Stomach smooth muscle (tissue), 2 donors: Measurements from ENCODE around the gene MRPL36.

Experiments
- H3K27ac ChIP-seq: one replicate; pipeline ENCODE4 v1.7.0; 2013; ENCODE audit warnings: mild to moderate bottlenecking, low read length, inconsistent platforms
- H3K27me3 ChIP-seq, 2 donors: one replicate each; pipeline ENCODE4 v1.7.0; 2013; ENCODE audit warnings: low read length in 2 of 2; ENCODE audit not compliant: insufficient read depth in 2 of 2, control insufficient read depth in 1 of 2
- H3K36me3 ChIP-seq, 2 donors: one replicate each; pipeline ENCODE4 v1.7.0; 2013; ENCODE audit warnings: low read length in 2 of 2; ENCODE audit not compliant: control insufficient read depth in 2 of 2, insufficient read depth in 2 of 2
- H3K4me1 ChIP-seq: one replicate; pipeline ENCODE4 v1.7.0; 2013; ENCODE audit warnings: low read length; ENCODE audit not compliant: control insufficient read depth, insufficient read depth
- H3K4me3 ChIP-seq, 2 donors: one replicate each; pipeline ENCODE4 v1.7.0; 2013; ENCODE audit warnings: low read length in 2 of 2
- H3K9ac ChIP-seq, 2 donors: one replicate each; pipeline ENCODE4 v1.7.0; 2013; ENCODE audit warnings: low read length in 2 of 2, mild to moderate bottlenecking in 1 of 2
- H3K9me3 ChIP-seq, 2 donors: one replicate each; pipeline ENCODE4 v1.7.0; 2013; ENCODE audit warnings: low read length in 2 of 2; ENCODE audit not compliant: control insufficient read depth in 2 of 2
- donor health status: healthy.
- donor health status: Pancreatic carcinoma.

The MRPL36 gene

DNA sequence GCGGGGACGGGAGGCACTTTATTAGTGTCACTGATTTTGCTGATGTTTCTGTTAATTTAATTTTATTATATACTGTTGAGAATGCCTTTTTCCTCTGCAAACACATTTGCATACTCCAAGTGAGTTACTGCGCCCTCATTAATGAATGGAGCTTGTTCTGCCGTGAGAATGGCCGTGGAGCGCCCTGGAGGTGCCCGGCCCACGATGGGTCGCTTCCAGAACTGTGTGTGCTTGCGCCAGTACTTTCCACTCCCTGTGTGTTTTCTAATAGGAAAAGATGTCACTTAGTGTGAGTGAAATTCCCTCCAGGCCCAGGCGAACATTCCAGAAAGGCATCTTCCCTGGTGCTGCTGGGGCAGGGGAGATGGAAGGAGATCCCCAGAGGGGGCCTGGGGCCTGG is 31.6 kb upstream of the MRPL36 start:
- peaks cover 0 to 8% of the 10 kb centered on the region in 2 donors for H3K27me3 ChIP-seq
- no peak overlapping the region for H3K27ac ChIP-seq
- H3K4me3 ChIP-seq = no peak overlapping the region
- no peak overlapping the region for H3K9ac ChIP-seq
- H3K36me3 ChIP-seq = peaks cover 0 to 1% of the 10 kb centered on the region in 2 donors
- no peaks in the 10 kb centered on the region for H3K4me1 ChIP-seq
- H3K9me3 ChIP-seq = no peaks in the 10 kb centered on the region

DNA sequence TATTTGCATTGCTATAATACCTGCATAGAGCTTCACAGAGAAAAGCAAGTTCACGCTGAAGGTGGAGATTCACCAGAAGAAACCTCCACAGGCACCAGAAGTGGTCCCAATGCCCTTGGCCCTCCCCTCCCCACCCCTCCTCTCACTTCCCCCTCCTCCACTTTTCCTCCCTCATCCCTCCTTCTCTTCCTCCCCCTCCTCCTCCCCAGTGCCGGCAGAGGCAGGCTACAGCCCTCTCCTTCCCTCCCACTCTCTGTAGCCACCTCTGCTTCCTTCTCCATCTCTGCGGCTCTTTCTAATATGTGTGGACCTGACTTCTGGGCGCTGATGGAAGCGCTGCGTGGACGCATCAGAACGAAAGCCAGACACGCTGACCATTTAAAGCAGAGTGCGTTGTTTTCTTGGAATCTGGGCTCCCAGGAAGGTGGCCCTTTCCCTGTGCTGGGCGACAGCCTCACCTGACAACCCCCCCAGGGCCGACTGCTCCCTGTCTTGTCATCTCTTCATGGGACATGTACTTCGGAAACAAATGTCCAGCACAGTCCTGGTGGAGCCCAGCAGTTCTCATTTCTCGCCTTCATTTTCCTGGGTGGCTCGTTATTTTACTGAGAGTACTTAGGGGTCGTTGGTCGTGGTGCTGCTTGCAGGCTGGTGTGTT is 31.1 kb upstream of the MRPL36 start:
- Histone ChIP-seq H3K4me3 (no peak overlapping the region), H3K9me3 (no peaks in the 10 kb centered on the region), H3K27me3 (peaks cover 0 to 8% of the 10 kb centered on the region in 2 donors), H3K36me3 (peaks cover 0 to 2% of the 10 kb centered on the region in 2 donors), H3K9ac (no peak overlapping the region), H3K27ac (no peak overlapping the region), H3K4me1 (no peaks in the 10 kb centered on the region)

DNA sequence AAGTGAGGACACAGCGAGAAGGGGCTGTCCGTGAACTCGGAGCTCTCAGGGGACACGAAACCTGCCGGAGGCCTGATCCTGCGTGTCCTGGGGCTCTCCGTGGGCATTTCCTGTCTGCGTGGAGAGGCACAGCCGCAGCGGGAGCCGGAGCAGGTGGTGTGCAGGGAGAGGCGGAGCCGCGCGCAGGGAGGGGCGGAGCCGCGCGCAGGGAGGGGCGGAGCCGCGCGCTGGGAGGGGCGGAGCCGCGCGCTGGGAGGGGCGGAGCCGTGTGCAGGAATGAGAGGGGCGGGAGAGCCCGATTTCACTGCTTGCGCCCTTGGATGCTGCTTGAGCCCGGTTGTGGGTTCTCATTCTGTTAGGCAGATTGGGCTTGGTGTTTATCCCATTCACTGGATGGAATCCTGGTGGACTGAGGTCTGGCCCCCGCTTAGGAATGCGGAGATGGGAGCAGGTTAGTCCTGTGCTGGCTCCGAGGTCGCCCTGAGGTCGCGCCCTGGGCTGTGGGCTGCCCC is 28.3 kb upstream of the MRPL36 start:
- no peak overlapping the region for H3K27ac ChIP-seq
- no peak overlapping the region for H3K9ac ChIP-seq
- H3K4me1 ChIP-seq = no peaks in the 10 kb centered on the region
- peaks cover 0 to 10% of the 10 kb centered on the region in 2 donors for H3K36me3 ChIP-seq
- H3K4me3 ChIP-seq = no peak overlapping the region
- H3K27me3 ChIP-seq = no peaks in the 10 kb centered on the region
- H3K9me3 ChIP-seq = no peaks in the 10 kb centered on the region

DNA sequence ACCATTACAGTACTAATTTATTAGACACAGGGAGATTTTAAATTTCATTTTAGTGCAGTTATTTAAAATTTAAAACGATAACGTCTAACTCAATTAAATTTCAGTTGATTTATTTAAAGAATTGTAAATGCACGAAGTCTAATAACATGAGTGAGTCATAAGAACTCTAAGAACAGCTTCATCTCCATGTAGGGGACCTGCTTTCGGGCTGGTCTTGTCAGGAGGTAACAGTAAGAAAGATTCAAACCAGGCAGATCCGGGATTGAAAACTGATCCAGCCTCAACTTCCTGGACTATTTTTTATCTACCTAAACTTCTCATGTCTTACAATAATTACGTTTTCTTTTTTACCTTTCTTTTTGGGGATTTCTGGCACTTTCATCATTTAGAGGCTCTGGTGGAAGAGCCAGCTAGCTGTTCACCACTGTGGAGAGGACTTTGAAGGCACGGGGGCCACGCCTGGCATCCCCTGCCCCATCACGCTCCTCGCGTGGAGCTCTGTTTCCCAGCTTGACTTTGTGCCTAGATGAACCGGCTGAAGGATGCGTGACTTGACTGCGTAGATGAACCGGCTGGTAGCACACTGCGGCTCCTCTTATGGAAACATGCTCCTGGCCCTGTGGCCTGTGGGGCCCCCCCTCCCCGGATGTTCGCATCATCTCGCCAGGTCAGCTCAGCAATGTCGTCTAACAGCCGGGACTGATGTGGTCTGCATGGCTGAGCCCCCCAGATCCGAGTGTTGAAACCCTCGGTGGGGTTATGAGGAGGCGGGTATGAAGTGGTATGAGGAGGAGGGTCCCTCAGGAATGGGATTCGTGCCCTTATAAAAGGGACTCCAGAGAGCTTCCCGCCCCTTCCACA is 27.6 kb upstream of the MRPL36 start:
- Histone ChIP-seq H3K9me3 (no peaks in the 10 kb centered on the region), H3K27ac (no peak overlapping the region), H3K27me3 (no peaks in the 10 kb centered on the region), H3K4me1 (no peaks in the 10 kb centered on the region), H3K9ac (no peak overlapping the region), H3K4me3 (no peak overlapping the region), H3K36me3 (peaks cover 0 to 10% of the 10 kb centered on the region in 2 donors)

DNA sequence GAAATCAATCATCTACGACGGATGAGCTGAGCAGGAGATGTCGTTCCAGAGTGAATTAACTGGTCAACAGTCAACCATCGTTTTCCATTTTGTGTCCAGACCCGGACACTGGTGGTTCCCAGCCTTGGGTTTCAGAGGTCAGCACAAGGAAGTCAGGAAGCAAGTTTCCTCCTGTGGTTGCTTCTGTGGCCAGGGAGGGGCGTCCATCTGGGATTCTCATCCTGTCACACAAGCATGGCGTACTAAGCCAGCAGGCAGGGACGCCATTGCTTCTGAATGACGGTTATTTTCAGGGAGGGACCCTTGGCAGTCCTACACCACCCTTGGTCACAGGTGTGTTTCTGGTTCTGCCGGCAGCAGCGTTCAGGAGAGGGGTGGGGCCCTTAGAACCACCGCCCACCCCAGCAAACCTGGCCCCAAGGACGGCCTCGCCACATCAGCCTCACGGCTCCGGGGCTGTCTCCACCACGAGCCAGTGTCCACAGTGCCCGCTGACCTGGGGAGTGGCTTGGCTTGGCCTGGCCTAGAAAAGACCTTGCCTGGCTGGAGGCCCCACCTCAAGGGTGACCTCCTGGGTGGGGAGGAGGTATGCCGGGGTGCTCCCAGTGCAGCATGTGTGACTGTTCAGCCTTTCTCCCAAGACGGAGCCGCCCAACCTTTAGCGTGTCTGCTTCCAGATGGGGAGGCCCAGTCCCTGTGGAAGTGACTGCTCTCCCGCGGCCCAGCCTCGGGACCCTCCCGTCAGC is 26.8 kb upstream of the MRPL36 start:
- H3K4me1 ChIP-seq = no peaks in the 10 kb centered on the region
- H3K4me3 ChIP-seq = no peak overlapping the region
- peaks cover 2 to 18% of the 10 kb centered on the region in 2 donors for H3K36me3 ChIP-seq
- H3K27me3 ChIP-seq = no peaks in the 10 kb centered on the region
- no peaks in the 10 kb centered on the region for H3K9me3 ChIP-seq
- H3K9ac ChIP-seq = no peak overlapping the region
- no peak overlapping the region for H3K27ac ChIP-seq

DNA sequence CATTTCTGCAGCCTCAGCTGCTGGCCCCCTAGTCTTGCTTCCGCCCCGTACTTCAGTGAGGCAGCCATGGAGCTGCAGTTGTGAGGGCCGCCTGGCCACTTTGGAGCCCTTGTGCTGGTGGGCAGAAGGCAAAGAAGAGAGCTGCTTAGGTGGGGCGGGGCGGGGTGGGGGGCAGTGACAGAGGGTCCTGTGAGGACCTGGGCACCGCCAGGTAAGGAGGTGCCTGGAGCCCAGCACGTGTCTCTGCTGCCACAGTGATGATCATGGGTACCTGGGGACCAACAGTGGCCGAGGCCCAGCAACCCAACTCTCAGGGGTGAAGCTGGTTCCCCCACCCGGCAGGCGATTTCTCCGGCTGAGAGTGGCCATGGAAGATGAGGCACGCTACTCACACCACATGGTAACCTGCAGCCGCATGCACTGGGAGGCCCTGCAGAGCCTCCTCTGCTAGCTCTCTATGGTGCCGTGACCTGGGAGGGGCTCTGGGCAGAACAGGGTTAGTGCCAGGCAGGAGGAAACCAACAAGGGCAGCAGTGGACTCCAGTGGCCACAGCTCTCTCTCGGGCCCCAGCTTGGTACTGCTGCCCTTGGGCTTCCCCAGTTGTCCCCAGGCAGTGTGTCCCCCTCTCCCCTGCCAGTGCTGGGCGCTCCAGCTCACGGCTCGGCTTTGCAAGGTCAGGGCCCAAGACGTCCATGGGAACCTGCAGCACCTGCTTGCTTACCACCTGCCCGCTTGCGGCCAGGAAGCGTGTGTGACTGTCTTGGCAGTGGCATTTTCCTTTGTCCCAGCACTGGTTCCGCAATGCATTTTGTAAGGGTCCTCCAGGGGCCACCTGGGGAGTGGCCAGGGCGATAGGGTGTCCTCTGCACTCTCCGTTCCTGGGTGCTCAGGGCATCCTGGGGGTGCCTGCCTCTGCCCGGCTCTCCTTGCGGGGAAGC is 25.5 kb upstream of the MRPL36 start:
- Histone ChIP-seq H3K4me3 (no peak overlapping the region), H3K9me3 (no peaks in the 10 kb centered on the region), H3K27ac (no peak overlapping the region), H3K9ac (no peak overlapping the region), H3K36me3 (peaks cover 10 to 29% of the 10 kb centered on the region in 2 donors), H3K27me3 (no peaks in the 10 kb centered on the region), H3K4me1 (no peaks in the 10 kb centered on the region)

DNA sequence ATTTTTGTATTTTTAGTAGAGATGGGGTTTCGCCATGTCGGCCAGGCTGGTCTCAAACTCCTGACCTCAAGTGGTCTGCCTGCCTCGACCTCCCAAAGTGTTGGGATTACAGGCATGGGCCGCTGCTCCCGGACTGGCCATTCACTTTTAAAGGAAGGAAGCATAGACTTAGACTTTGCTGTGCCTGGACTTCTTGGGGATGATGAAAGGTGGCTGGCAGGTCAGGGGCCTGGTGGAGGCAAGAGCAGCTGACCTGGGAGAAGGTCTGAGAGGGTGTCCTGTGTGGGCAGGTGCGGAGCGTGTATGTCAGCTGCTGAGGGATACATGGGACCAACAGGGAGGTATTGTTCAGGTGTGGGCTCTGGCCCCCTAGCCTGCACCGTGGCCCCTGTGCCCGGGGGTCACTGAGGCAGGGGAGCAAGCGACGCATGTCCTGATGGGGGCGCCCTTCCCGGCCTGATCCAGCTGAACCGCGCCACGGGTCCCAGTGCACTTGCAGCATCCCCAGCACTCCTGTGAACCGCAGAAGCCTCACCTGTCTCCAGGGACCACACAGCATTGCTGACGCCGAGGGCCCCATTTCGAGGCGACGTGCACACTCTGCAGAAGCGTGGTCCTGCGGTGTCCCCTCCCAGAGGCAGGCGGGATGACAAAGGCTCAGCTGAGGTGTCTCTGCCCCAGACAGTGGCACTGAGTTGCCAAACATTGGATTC is 24.6 kb upstream of the MRPL36 start:
- peaks cover 11 to 34% of the 10 kb centered on the region in 2 donors for H3K36me3 ChIP-seq

DNA sequence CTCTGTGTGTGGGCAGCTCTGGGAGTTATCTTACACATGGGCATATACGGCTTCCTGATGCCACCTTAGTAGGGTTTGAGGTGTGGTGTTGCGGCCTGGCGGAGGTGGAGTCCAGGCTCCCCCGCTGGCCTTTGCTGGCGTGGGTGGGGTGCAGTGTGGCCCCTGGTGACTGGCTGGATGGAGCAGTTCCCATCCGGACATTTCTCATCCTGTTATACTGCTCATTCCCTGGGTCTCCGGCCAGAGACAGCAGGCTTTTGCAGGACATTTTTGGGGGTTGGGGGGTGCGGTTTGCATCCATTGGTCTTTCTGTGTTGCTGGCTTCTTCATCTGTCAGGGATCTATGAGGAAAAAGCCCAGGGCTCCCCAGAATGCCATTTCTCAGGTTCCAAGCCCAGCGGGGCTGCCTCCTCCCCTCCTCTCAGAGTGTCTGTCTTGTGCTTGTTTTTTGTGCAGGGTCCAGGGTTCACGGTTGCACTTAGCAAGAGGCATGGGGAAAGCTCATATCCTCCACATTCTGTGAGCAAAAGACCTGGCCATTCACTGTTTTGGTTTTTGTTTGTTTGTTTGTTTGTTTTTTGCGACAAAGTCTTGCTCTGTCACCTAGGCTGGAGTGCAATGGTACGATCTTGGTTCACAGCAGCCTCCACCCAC is 23.9 kb upstream of the MRPL36 start:
- Histone ChIP-seq H3K9ac (no peak overlapping the region), H3K27me3 (no peaks in the 10 kb centered on the region), H3K4me1 (no peaks in the 10 kb centered on the region), H3K36me3 (peaks cover 17 to 41% of the 10 kb centered on the region in 2 donors), H3K9me3 (no peaks in the 10 kb centered on the region), H3K4me3 (no peak overlapping the region), H3K27ac (no peak overlapping the region)

More for the DNA sequence above, 24.6 kb upstream of the MRPL36 start:
- no peak overlapping the region for H3K27ac ChIP-seq
- no peak overlapping the region for H3K9ac ChIP-seq
- H3K4me1 ChIP-seq = no peaks in the 10 kb centered on the region
- H3K27me3 ChIP-seq = no peaks in the 10 kb centered on the region
- H3K9me3 ChIP-seq = no peaks in the 10 kb centered on the region
- no peak overlapping the region for H3K4me3 ChIP-seq

DNA sequence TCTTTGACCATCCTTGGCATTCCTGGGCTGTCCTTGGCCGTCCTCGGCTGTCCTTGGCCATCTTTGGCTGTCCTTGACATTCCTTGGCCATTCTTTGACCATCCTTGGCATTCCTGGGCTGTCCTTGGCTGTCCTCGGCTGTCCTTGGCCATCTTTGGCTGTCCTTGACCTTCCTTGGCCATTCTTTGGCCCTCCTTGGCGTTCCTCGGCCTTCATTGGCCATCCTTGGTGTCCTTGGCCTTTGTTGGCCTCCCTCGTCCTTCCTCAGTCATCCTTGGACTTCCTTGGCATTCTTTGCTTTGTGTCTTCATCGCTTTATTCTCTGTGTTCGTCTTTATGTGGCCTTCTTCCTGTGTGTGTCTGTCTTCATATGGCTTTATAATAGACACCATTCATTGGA is 22.2 kb upstream of the MRPL36 start:
- no peaks in the 10 kb centered on the region for H3K27me3 ChIP-seq
- no peak overlapping the region for H3K9ac ChIP-seq
- H3K9me3 ChIP-seq = no peaks in the 10 kb centered on the region
- no peak overlapping the region for H3K4me3 ChIP-seq
- H3K36me3 ChIP-seq = peaks cover 32 to 51% of the 10 kb centered on the region in 2 donors
- no peaks in the 10 kb centered on the region for H3K4me1 ChIP-seq
- no peak overlapping the region for H3K27ac ChIP-seq
